GF-D8 (cell line): ENCODE measurements around the gene FHOD3.

ENCODE experiments used
- DNase-seq: peaks from one replicate; lab custom pipeline; 2025; lab: John Stamatoyannopoulos, UW

Gene FHOD3

DNA sequence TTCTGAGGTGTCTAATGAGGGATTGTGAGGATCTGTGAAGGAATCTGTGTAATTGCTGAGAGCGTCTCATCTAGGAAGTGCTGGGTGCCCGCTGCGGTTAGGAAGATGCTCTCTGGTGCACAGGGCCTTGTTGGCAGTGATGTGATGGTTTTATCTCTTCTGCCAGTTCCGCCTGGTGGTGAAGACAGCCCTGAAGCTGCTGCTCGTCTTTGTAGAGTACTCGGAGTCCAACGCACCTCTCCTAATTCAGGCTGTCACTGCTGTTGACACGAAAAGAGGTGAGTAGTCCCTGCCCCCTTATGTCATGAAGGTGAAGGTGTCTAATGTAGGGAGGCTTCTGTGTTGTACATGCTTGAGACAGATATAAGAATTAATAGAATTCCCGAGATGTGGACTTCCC lies 297.1 kb downstream of the FHOD3 start:
- no peak for DNase-seq

DNA sequence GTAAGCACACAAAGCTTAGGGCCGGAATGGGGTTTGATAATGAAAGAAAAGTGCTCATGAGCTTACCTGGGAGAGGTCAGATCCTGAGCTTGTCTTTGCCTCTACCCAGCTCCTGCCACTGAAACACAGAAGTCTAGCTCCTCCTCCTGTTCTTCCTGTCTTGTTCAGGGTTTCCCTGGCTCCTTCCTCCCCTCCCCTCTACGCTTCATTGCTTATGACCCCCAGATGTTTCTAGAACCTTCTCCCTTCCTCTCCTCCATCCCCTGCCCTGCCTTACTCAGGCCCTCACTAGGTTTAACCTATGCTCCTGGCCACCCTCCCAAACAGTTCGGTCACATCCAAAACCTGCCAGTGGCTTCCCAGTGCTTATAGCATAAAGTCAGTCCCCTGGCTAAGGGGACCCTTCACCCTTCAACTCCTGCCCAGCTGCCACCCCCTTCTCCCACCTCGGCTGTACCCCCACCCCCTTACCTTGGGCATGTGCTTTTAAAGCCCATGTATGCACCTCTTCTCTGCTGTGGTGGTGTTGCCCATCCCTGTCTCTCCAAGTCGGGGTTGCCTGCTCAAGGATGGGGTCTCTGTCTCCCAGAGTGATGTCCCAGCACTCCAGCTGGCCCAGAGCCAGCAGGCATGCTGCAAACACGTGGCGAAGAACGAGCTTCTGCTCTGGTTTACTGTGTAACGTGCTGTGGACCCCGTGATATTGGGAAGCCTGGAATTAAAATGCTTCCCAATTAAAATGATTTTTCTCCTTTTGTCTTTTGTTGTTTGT lies 297.7 kb downstream of the FHOD3 start:
- no peak for DNase-seq

DNA sequence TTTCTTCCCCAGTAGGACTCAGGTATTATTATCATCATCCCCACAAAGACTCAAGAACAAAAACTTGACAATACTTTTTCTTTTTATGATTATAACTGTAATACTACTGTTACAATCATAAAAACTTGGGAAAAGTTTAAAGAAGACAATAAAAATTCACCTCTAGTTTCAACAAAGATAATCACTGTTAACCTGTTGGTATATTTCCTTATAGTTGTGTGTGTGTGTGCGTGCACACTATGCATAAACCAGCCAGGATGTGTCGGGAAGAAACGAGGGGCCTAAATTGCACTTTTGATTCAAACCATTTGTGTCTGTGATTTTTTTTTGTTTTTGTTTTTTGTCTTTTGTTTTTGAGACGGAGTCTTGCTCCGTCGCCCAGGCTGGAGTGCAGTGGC lies 298.3 kb downstream of the FHOD3 start:
- no peak for DNase-seq

DNA sequence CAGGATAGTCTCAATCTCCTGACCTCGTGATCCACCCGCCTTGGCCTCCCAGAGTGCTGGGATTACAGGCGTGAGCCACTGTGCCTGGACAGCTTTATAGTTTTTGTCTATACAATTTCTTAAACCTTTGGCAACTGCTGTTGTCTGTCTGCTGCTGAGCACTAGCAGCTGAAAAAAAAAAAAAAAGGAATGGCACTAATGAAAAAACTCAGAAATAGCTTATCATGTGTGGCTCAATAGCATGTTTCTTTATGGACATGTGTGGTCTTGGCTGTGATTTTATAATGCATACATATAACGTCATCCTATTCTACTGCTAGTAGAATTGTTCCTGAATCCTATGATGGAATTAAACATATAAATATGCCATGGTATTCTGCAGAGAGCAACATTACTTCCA lies 300.1 kb downstream of the FHOD3 start:
- DNase-seq: no peak

DNA sequence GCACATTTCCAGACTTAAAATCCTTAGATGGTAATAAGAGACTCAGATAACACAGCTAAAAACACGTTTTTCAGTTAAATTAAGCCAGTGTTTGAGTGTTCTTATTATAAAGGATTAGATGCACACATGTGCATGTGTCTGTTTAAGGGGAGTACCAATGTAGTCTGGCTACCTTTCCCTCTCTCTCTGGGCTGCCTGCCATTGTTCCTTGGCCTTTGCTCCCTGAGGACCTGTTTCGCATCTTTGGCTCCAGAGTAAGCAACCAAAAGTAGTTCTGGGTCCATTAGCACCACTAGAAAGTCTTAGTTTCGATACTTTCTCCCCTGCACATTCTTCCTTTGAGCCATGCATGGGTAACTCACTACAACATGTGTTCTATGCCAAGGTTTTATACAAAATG lies 303.0 kb downstream of the FHOD3 start:
- DNase-seq: no peak

DNA sequence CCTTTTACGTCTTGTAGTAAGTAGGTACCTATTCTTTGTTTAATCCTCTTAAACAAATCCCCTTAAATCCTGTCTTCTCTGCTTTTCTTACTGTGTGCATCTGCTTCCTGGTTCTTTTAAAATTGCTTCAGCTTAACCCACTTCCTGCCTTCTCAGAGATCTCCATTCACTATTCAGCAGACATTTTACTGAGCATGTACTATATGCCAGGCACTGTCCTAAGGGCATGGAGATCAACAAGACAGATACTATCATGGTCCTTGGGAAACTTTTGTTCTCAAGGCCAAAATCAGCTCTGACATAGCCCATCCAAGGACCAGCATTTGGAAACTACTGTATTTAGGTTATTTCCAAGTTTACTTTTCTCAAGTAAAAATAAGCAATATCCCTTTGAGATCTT lies 303.8 kb downstream of the FHOD3 start:
- DNase-seq: no peak

DNA sequence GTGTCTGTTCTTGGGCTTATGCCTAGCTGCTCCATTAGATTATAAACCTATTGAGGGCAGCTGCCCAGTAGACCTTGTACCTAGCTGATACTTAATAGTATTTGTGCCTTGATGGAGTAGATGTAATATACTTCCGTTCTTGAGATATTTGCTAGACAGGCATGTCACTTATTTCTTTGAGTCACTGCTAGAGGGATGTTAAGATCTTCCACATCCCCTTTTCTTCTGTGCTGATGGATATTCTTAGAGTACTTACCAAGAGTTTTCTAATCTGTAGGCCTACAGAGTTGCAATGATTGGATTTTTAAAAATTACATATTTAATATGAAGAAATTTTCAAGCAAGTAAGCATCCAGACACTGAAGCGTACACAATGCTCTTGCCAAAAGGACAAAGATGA lies 304.6 kb downstream of the FHOD3 start:
- DNase-seq: no peak

DNA sequence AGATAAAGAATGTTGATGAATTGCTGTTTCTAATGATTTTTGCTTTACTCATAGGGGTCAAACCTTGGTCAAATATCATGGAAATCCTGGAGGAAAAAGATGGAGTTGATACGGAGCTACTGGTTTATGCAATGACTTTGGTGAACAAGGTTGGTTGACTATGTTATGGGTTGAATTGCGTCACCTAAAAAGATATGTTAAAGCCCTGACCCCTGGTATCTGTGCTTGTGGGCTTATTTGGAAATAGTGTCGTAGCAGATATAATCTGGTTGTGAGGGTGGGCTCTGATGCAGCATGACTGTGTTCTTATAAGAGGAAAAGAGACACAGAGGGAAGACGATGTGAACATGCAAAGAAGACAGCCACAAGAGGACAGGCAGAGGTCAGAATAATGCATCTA lies 305.1 kb downstream of the FHOD3 start:
- no peak for DNase-seq

DNA sequence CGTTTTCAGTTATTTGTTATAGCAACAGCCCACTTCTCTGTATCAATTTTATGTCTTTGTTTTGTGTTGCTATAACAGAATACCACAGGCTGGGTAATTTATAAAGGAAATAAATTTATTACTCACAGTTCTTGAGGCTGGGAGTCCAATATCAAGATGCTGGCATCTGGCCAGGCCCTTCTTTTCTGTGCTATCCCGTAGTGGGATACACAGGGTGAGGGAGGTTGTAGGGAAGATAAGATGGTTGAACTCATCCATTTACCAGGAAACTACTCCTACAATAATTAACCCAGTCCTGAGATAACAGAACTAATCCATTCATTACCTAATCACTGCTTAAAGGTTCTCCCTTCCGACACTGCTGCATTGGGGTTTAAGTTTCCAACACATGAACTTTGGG lies 310.6 kb downstream of the FHOD3 start:
- no peak for DNase-seq

DNA sequence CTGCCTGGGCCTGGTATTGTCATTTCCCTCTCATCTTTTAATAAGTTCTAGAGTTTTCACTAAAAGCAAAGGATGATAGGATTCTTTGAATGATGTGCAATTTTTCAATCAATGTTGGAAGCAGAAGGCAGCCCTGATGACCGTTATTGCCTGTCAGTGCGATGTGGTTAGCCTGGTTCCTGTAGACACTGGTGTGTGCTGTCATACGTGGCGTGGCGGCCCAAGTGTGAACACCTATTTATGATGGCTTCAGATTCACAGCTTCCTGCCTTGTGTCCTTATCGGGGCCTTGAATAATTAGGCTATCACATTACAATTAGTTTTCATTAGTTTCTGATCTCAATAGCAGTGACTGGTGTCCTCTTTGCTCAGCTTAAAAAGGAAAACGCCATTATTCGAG lies 312.7 kb downstream of the FHOD3 start:
- no peak for DNase-seq

DNA sequence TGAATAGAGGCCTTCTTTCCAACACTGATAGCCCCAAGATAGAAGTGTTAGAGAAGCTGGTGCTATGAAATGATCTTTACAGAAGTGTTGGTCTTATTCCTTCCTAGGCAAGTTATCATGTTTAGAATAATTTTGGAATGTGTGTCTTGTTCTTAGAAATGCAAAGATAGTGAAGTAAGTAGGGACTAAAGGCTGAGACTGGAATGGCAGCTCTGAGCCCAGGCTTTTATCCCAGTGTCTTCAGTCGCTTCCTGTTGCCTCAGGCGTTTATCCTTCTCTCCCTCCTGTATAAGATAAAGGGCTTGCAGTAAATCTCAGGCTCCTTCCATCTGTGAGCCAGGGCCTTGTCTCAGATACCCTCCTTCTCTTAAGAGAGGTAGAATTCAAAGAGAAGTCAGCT lies 313.1 kb downstream of the FHOD3 start:
- no peak for DNase-seq

DNA sequence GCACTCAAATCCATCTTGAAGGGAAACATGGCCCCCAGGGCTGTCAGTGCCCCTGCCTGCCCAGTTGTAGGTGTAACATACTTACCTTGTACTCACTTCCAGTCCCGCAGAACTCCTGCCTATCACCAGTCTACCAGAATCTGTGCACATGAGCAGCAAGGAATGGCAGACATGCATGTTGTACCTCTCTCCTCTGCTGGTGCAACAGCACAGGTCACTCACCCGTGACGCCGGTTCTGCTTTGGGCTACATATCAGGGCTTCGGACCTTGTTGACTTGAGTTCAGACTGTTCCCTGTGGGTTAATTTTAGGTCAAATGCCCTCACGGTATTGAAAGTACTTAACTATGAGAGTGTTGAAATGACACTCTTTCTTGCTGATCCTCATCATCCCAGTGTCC lies 315.6 kb downstream of the FHOD3 start:
- DNase-seq: no peak

DNA sequence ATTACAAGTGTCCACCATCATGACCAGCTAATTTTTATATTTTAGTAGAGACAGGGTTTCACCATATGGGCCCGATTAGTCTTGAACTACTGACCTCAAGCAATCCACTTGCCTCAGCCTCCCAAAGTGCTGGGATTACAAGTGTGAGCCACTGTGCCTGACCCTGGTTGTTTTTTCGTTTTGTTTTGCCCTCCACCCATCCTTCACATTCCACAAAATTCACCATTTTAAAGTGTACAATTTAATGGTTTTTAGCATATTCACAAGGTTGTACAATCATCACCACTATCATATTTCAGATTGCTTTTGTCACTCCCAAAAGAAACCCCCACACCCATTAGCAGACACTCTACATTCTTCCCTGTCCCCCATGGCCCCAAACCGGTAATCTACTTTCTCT lies 316.3 kb downstream of the FHOD3 start:
- no peak for DNase-seq

DNA sequence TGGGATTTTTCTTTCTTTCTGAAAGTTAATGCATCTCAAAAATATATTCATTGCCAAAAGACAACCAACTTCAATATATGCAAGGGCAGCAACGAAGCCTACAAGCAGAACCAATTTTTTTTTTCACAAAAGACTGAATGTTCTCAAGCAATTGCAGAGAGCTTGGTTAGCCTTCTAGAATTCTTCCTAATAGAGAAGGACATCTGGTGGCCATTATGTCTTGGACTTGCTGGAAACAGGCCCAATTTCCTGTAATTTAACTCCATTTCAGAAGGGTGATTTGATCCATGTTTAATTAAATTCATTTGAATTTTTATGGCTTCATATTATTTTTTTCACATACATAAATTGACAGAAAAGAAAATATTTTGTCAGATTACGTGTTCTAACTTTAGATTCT lies 323.3 kb downstream of the FHOD3 start:
- no peak for DNase-seq

DNA sequence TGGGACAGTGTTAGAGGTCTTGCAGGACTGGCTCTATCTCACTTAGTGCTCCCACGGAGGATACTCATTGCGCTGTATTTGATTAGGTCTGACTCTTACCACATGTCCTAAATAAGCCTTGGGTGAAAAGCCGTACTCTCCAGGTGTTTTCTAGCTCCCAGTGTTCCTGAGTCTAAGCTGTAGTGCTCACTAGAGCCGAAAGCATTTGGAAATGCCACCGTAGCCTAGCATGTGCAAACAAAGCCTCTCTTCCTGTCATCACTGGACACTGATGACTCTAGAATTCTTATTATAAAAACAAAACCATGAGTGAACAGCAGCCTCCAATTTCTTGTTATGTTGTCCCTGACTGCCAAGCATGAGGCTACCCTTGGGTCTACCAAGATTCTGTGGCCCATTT lies 325.1 kb downstream of the FHOD3 start:
- no peak for DNase-seq

DNA sequence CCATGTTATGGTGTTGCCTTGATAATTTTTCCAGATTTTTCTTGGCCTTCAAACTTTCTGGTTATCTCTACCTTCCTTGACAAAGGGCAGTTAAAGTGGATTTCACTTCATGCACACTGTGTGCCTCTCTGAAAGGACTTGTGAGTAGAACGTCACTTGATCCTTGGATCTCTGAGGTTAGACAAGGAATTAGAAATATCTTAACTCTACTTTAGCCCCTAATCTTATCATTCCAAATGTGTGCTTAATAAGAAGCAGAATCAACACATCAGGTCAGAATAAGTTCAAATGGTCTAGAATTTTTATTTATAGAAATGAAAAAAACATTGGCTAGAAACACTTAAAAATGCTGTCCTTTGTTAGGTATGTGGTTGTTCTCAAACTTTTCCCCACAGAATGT lies 325.6 kb downstream of the FHOD3 start:
- no peak for DNase-seq

DNA sequence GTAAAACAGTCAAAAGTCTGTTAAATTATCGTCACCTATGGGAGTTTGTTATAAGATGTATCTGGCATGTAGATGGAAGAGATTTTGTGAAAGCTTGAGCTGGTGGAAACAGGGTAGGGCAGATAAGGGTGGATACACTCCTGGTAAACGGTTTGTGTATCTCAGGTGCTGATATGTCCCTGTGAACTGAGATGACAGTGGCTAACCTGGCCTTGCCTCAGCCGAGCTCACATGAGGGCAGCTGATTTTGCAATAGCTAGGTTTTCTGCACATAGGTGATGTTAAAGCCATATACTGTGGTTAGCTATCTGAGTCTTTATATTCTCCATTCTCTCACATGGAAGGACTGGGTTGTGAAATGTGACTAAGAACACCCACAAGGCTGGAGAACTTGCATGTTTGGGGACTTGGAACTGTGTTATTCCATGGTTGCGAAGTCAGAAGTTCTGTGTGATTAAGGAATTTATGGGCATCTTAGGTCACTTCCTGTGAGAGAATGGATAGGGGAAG lies 326.2 kb downstream of the FHOD3 start:
- no peak for DNase-seq

DNA sequence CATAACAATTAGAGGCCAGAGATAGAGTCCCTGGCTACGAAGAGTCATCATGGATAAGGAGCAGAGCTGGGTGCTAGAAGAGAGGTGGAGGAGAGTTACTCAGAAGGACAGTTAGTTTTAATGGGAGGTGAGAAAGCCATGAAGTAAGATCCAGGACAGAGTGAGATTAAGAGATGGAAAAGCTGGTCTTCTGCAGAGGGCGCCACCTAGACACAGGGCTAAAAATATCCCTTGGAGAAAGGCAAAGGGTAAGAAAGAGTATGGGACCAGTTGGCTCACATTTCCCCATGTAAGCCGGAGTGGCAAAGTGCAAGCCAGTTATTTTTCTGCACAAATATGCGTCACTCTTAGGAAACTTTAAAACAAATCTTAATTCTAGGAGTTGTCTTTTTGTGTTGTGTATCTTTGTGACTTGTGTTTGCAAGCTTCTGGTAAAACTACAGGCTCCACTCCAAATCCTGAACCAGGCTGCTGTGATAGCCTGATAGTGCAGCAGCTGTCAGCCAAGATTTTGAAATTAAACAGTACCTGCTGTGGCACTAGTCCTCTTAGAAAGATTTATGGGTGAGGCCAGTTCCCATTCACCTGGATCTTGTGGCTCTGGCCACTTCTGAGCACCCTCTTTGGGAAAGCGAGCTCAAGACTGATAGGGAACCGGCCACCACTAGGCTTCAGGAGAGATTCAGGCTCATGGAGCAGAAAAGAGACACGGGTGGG lies 327.1 kb downstream of the FHOD3 start:
- no peak for DNase-seq

DNA sequence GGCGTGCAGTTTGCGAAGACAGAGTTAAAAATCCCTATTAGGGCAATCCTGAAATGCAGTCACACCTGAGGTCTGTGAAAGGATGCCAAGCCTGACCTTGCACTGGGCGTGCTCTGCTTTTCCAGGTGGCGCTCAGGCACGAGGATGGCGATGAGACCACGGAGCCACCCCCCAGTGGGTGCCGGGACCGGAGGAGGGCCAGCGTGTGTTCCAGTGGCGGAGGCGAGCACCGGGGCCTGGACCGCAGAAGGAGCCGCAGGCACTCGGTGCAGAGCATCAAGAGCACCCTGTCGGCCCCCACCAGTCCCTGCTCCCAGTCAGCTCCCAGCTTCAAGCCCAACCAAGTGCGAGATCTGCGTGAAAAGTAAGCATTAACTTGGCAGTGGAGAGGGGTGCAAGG lies 327.9 kb downstream of the FHOD3 start:
- DNase-seq: no peak

DNA sequence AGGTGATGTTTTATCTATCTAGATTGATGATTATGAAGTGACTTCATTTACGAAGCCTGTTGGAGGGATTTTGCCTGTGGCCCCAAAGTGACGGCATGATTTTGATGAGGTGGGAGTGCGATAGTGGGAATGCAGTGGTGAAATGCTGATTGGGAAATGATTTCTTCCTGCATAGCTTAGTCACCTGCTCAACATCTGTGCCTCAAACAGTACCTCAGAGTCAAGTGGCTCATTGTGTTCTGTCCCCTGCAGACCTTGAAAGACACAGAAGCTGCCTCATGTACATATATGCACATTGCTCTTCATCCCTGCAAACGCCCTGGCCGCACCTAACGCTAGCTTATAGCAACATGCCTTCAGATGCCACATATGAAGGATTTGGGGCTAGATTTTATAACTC lies 330.1 kb downstream of the FHOD3 start:
- no peak for DNase-seq

DNA sequence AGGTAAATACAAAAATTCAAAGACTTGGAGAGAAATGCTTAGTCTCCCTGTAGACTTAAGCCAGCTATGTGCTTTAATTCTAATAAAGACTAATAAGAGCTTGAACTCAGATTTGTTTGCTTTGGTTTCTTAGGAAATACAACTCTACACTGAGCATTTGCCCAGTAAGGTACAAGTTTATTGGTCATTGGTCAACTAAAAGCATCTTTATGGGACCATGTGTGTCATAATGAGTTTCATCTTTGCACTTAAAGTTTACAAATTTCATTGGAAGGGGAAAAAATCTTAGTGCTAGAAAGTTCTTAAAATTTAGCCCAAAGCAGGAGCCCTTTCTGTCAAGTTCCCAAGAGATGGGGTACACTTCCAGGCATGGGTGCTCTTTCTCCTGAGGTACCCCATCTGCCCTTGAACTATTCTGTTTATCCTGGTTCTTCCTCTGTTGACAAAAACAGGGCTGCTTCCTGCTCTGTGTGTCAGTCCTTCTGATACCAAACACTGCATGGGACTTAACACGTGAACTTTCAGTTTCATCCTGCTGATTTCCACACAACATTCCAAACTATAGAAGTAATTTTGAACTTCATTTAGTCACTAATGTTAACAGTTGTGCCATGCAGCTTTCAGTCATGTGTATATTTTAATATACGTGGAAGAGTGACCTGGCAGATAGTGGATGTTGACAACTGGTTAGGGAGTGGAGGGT lies 331.1 kb downstream of the FHOD3 start:
- DNase-seq: no peak

DNA sequence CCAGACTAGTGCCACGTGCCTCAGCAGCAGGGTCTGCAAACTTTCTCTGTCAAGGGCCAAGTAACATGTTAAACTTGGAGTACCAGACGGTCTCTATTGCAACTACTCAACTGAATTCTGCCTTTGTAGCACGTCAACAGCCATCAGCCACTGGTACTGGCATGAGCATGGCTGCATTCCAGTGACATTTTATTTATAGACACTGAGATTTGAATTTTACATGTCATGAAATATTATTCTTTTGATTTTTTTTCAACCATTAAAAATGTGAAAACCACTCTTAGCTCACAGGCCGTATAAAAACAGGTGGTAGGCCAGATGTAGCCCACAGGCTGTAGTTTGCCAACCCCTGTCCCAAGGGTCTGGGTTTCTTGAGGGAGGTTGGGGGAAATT lies 331.6 kb downstream of the FHOD3 start:
- DNase-seq: no peak

DNA sequence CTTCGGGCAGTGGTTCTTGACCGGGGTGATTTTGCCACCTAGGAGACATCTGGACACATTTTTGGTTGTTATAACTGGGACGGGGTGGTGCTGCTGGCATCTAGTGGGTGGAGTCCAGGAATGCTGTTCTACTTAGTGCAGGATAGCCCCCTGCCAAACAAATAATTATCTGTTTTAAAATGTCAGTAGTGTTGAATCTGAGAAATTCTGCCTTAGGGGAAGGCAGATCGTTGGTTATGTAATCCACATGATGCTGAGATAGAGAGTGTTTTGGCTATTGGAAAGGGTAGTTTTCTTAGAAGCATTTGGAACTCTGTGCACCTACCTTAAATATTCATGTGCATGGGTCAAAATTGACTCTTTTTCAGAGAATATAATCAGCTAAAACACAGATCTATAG lies 332.3 kb downstream of the FHOD3 start:
- no peak for DNase-seq
